Femur (tissue), 1 donor: ENCODE results near the gene MFSD6.

ENCODE experiments used
- DNase-seq: peaks from one replicate; pipeline ENCODE4 v3.0.0-alpha.2; 2017

The MFSD6 gene

GRCh38 chr2:190534310-190535120, 126.4 kb downstream of the MFSD6 start, which contains the start of gene NEMP2:
Gene NEMP2, minus strand, starts transcription at chr2:190534722. Its CDS starts 67 bp downstream, at chr2:190534655.
- DNase-seq = peak; percentile 90

- no peak for DNase-seq
Measured at GRCh38 chr2:190535121-190535439, 126.9 kb downstream of the MFSD6 start.

GRCh38 chr2:190535586-190535985, 127.4 kb downstream of the MFSD6 start:
- no peak for DNase-seq

GRCh38 chr2:190537765-190538164, 129.6 kb downstream of the MFSD6 start:
- no peak for DNase-seq

- no peak for DNase-seq
Measured at GRCh38 chr2:190538201-190538600, 130.0 kb downstream of the MFSD6 start.

- DNase-seq = no peak
Measured at GRCh38 chr2:190540048-190540447, 131.9 kb downstream of the MFSD6 start.

GRCh38 chr2:190545093-190545492, 136.9 kb downstream of the MFSD6 start:
- DNase-seq = no peak

GRCh38 chr2:190545555-190546385, 137.6 kb downstream of the MFSD6 start:
- no peak for DNase-seq

GRCh38 chr2:190546734-190547133, 138.6 kb downstream of the MFSD6 start:
- DNase-seq = no peak

GRCh38 chr2:190547886-190548285, 139.7 kb downstream of the MFSD6 start:
- no peak for DNase-seq

GRCh38 chr2:190550137-190550536, 142.0 kb downstream of the MFSD6 start:
- DNase-seq = no peak
